ACC112 (cell line): ENCODE data around the gene MATK.
A peak's percentile ranks its signal among the peaks of the same experiment; 100 is the strongest.
"Not testable (repeated sequence)": the region's sequence is repeated elsewhere in the genome, so short reads cannot be mapped to it uniquely, and the experiment has no call there.

Experiments used
- H2AFZ ChIP-seq: fragments of 200-600 bp; sonication (generic); one replicate; pipeline ENCODE4 v1.6.0; 2017; ENCODE audit warnings: antibody characterized with exemption, low read length; ENCODE audit not compliant: unreplicated experiment
- H3K27ac ChIP-seq: fragments of 200-600 bp; sonication (generic); 2 replicates; pipeline ENCODE4 v1.5.1; 2014; ENCODE audit warnings: low read depth, mild to moderate bottlenecking, antibody characterized with exemption, low read length, moderate library complexity
- H3K27me3 ChIP-seq: fragments of 200-600 bp; sonication (generic); 2 replicates; pipeline ENCODE4 v1.6.1; 2014; ENCODE audit warnings: mild to moderate bottlenecking, antibody characterized with exemption, low read length, moderate library complexity, mixed read lengths; ENCODE audit not compliant: insufficient read depth
- H3K36me3 ChIP-seq: fragments of 200-600 bp; sonication (generic); 2 replicates; pipeline ENCODE4 v1.6.1; 2016; ENCODE audit warnings: mild to moderate bottlenecking, antibody characterized with exemption, low read length, moderate library complexity, mixed read lengths; ENCODE audit not compliant: insufficient read depth
- H3K4me1 ChIP-seq: fragments of 200-600 bp; sonication (generic); one replicate; pipeline ENCODE4 v1.6.1; 2016; ENCODE audit warnings: low read length, mixed read lengths; ENCODE audit not compliant: insufficient read depth, unreplicated experiment, control insufficient read depth
- H3K4me3 ChIP-seq: fragments of 200-600 bp; sonication (generic); 2 replicates; pipeline ENCODE4 v1.5.1; 2014; ENCODE audit warnings: mild to moderate bottlenecking, low read depth, low read length
- H3K79me2 ChIP-seq: fragments of 200-600 bp; sonication (generic); one replicate; pipeline ENCODE4 v1.6.0; 2016; ENCODE audit warnings: low read length; ENCODE audit not compliant: control insufficient read depth, unreplicated experiment, insufficient read depth

The MATK gene

GRCh38 chr19:3760871-3761361, 25.3 kb downstream of the MATK start:
- peak overlapping the region; percentile 15 for H2AFZ ChIP-seq

GRCh38 chr19:3759482-3760254, 26.5 kb downstream of the MATK start:
- Histone ChIP-seq H2AFZ (no peak overlapping the region), H3K4me1 (peaks cover 2% of the 10 kb centered on the region), H3K27me3 (no peaks in the 10 kb centered on the region), H3K4me3 (no peak overlapping the region), H3K36me3 (no peaks in the 10 kb centered on the region), H3K27ac (no peak overlapping the region), H3K79me2 (peaks cover 11% of the 10 kb centered on the region)

More at GRCh38 chr19:3760871-3761361, 25.3 kb downstream of the MATK start:
- H3K27ac ChIP-seq = 0 out of 2 replicates have a peak overlapping the region, but pooled peaks have one; percentile 2
- H3K4me1 ChIP-seq = peaks cover 2% of the 10 kb centered on the region
- peaks cover 11% of the 10 kb centered on the region for H3K79me2 ChIP-seq
- no peaks in the 10 kb centered on the region for H3K27me3 ChIP-seq
- H3K4me3 ChIP-seq = peak overlapping the region; percentile 86
- no peaks in the 10 kb centered on the region for H3K36me3 ChIP-seq

GRCh38 chr19:3758297-3758696, 27.9 kb downstream of the MATK start:
- H3K27ac ChIP-seq, H3K4me1 ChIP-seq, H2AFZ ChIP-seq, H3K4me3 ChIP-seq, H3K36me3 ChIP-seq, H3K27me3 ChIP-seq: not testable (repeated sequence)
- peaks cover 11% of the 10 kb centered on the region for H3K79me2 ChIP-seq

- peaks cover 11% of the 10 kb centered on the region for H3K79me2 ChIP-seq
- not testable (repeated sequence) for H3K4me3 ChIP-seq, H3K36me3 ChIP-seq, H3K27me3 ChIP-seq, H2AFZ ChIP-seq, H3K27ac ChIP-seq, H3K4me1 ChIP-seq
These were observed 28.5 kb downstream of the MATK start for GRCh38 chr19:3757705-3758104.

GRCh38 chr19:3753631-3754410, 32.4 kb downstream of the MATK start:
- no peaks in the 10 kb centered on the region for H3K27me3 ChIP-seq
- no peaks in the 10 kb centered on the region for H3K4me1 ChIP-seq
- no peaks in the 10 kb centered on the region for H3K36me3 ChIP-seq
- no peak overlapping the region for H3K27ac ChIP-seq
- no peak overlapping the region for H3K4me3 ChIP-seq
- H3K79me2 ChIP-seq = no peaks in the 10 kb centered on the region
- H2AFZ ChIP-seq = no peak overlapping the region

GRCh38 chr19:3752492-3752891, 33.7 kb downstream of the MATK start:
- H3K27me3 ChIP-seq = no peaks in the 10 kb centered on the region
- no peaks in the 10 kb centered on the region for H3K4me1 ChIP-seq
- no peaks in the 10 kb centered on the region for H3K79me2 ChIP-seq
- no peaks in the 10 kb centered on the region for H3K36me3 ChIP-seq
- H3K4me3 ChIP-seq = no peak overlapping the region
- no peak overlapping the region for H2AFZ ChIP-seq
- no peak overlapping the region for H3K27ac ChIP-seq

GRCh38 chr19:3751236-3751635, 34.9 kb downstream of the MATK start:
- H3K27ac ChIP-seq = no peak overlapping the region
- no peaks in the 10 kb centered on the region for H3K36me3 ChIP-seq
- H2AFZ ChIP-seq = no peak overlapping the region
- H3K79me2 ChIP-seq = no peaks in the 10 kb centered on the region
- no peak overlapping the region for H3K4me3 ChIP-seq
- no peaks in the 10 kb centered on the region for H3K27me3 ChIP-seq
- H3K4me1 ChIP-seq = no peaks in the 10 kb centered on the region

GRCh38 chr19:3750211-3750610, 36.0 kb downstream of the MATK start:
- Histone ChIP-seq H3K4me1 (no peaks in the 10 kb centered on the region), H3K79me2 (no peaks in the 10 kb centered on the region), H3K27ac (no peak overlapping the region), H3K4me3 (no peak overlapping the region), H3K36me3 (no peaks in the 10 kb centered on the region), H3K27me3 (no peaks in the 10 kb centered on the region), H2AFZ (no peak overlapping the region)

GRCh38 chr19:3748965-3749364, 37.2 kb downstream of the MATK start:
- no peak overlapping the region for H3K27ac ChIP-seq
- H3K79me2 ChIP-seq = no peaks in the 10 kb centered on the region
- no peaks in the 10 kb centered on the region for H3K27me3 ChIP-seq
- H3K36me3 ChIP-seq = no peaks in the 10 kb centered on the region
- H3K4me1 ChIP-seq = no peaks in the 10 kb centered on the region
- no peak overlapping the region for H2AFZ ChIP-seq
- no peak overlapping the region for H3K4me3 ChIP-seq

GRCh38 chr19:3746371-3747056, 39.7 kb downstream of the MATK start:
- Histone ChIP-seq H3K4me1 (no peaks in the 10 kb centered on the region), H3K79me2 (no peaks in the 10 kb centered on the region), H3K36me3 (no peaks in the 10 kb centered on the region), H3K27ac (no peak overlapping the region), H2AFZ (no peak overlapping the region), H3K4me3 (no peak overlapping the region), H3K27me3 (no peaks in the 10 kb centered on the region)
